Chondrocyte (in vitro differentiated cells): ENCODE measurements around the gene PSMB5. TPM values are rescaled to one million over a fixed set of nuclear protein-coding genes. Genes with fewer than 3 reads are reported as not detected.

ENCODE experiments used
- DNase-seq: peaks from one replicate; pipeline ENCODE4 v3.0.0; 2021; ENCODE audit warnings: mixed read lengths, low spot score
- H3K27ac Mint-ChIP-seq: one replicate; pipeline ENCODE4 v1.8.0; 2021; ENCODE audit warnings: mild to moderate bottlenecking, moderate library complexity, mixed read lengths; ENCODE audit not compliant: unreplicated experiment
- H3K27me3 Mint-ChIP-seq: 2 replicates; pipeline ENCODE4 v1.8.0; 2021; ENCODE audit warnings: low read depth, mixed read lengths
- H3K36me3 Mint-ChIP-seq: 2 replicates; pipeline ENCODE4 v1.8.0; 2021; ENCODE audit warnings: low read depth, mixed read lengths
- H3K4me1 Mint-ChIP-seq: 2 replicates; pipeline ENCODE4 v1.8.0; 2021; ENCODE audit warnings: low read depth, mild to moderate bottlenecking, mixed read lengths
- H3K4me3 Mint-ChIP-seq: one replicate; pipeline ENCODE4 v1.8.0; 2021; ENCODE audit warnings: mild to moderate bottlenecking, moderate library complexity, mixed read lengths; ENCODE audit not compliant: unreplicated experiment
- H3K9me3 Mint-ChIP-seq: 2 replicates; pipeline ENCODE4 v1.8.0; 2021; ENCODE audit warnings: low read depth, mixed read lengths
- CTCF ChIP-seq: fragments of 200-600 bp; sonication (generic); IDR thresholded peaks from 2 replicates; pipeline ENCODE4 v1.5.0; 2021; ENCODE audit warnings: antibody characterized with exemption, mild to moderate bottlenecking, moderate library complexity
- total RNA-seq: library from RNA; stranded (reverse); gene quantifications from 3 replicates; pipeline ENCODE4 v1.2.1, GENCODE V29; 2021

Gene PSMB5
- total RNA-seq, 1 donor from 2014 or later: 172 TPM

DNA sequence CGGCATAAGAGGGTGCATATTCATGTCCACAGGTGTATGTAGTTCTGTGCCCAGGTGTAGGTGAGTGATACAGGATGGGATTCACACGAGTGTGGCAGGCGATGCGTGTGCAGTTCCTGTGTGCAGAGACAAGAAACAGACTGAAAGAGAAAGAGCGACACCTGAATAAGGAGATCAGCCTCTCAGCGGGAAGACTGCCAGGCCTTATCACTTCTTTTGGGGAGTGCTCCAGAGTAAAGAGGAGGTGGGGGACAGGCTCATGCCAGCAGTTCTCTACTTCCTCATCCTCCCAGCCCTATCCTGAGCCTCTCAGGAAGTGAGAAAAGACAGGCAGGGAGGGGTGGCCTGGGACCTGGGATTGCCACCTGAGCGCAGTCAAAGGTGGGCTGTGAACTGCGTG is 10.1 kb upstream of the PSMB5 start:
- H3K9me3 Mint-ChIP-seq: no peaks in the 10 kb centered on the region
- H3K4me1 Mint-ChIP-seq: peaks cover 7% of the 10 kb centered on the region
- no peak overlapping the region for H3K27ac Mint-ChIP-seq
- no peak for DNase-seq
- no peak overlapping the region for H3K4me3 Mint-ChIP-seq
- H3K36me3 Mint-ChIP-seq: peaks cover 2% of the 10 kb centered on the region
- H3K27me3 Mint-ChIP-seq: no peaks in the 10 kb centered on the region
- no peak for TF ChIP-seq CTCF

- no peaks in the 10 kb centered on the region for H3K9me3 Mint-ChIP-seq
- no peak overlapping the region for H3K27ac Mint-ChIP-seq
- no peak overlapping the region for H3K4me3 Mint-ChIP-seq
- no peak for TF ChIP-seq CTCF
- no peaks in the 10 kb centered on the region for H3K27me3 Mint-ChIP-seq
- peaks cover 2% of the 10 kb centered on the region for H3K36me3 Mint-ChIP-seq
- H3K4me1 Mint-ChIP-seq: peaks cover 7% of the 10 kb centered on the region
- DNase-seq: no peak
Observed at GRCh38 chr14:23043754-23044153, 9.1 kb upstream of the PSMB5 start.

DNA sequence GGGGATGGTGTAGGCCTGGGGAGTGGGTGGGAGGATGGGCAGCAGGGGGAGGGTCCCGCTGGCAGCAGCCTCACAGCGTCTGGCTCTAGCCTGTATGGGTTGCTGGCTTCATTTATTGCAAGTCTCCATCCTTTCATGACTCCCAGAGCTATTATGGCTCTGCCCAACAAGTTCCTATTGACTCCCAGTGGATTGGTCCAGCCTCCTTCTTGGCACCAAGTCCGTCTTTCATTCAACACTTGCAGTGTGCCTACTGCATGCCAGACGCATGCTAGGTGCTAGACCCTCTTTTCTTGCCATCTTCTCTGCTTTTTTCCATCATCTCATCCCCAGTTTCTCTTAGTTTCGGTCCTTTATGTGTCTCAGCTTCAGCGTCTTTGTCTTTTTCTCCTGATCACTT is 8.4 kb upstream of the PSMB5 start:
- Mint-ChIP-seq H3K4me1 (peaks cover 7% of the 10 kb centered on the region), H3K4me3 (no peak overlapping the region), H3K27me3 (no peaks in the 10 kb centered on the region), H3K36me3 (peaks cover 2% of the 10 kb centered on the region), H3K27ac (no peak overlapping the region), H3K9me3 (no peaks in the 10 kb centered on the region)
- DNase-seq: no peak
- no peak for TF ChIP-seq CTCF

DNA sequence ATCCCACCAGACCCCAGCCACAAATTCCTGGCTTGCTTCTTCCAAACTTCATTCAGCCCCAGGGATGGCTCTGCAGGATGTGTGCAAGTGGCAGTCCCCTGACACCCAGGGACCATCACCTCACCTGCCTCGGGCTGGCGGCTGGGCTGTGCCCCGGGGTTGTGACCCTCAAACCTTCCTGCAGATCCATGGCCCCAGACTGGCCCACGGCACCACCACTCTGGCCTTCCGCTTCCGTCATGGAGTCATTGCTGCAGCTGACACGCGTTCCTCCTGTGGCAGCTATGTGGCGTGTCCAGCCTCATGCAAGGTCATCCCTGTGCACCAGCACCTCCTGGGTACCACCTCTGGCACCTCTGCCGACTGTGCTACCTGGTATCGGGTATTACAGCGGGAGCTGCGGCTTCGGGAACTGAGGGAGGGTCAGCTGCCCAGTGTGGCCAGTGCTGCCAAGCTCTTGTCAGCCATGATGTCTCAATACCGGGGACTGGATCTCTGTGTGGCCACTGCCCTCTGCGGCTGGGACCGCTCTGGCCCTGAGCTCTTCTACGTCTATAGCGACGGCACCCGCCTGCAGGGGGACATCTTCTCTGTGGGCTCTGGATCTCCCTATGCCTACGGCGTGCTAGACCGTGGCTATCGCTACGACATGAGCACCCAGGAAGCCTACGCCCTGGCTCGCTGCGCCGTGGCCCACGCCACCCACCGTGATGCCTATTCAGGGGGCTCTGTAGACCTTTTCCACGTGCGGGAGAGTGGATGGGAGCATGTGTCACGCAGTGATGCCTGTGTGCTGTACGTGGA is 7.7 kb upstream of the PSMB5 start, which contains the start of gene PSMB11:
TSS of gene PSMB11 (plus strand) at position 51 of the 804 bp plus-strand sequence. CDS start at position 65, 14 bp downstream.
- TF ChIP-seq CTCF: no peak
- H3K9me3 Mint-ChIP-seq: no peaks in the 10 kb centered on the region

DNA sequence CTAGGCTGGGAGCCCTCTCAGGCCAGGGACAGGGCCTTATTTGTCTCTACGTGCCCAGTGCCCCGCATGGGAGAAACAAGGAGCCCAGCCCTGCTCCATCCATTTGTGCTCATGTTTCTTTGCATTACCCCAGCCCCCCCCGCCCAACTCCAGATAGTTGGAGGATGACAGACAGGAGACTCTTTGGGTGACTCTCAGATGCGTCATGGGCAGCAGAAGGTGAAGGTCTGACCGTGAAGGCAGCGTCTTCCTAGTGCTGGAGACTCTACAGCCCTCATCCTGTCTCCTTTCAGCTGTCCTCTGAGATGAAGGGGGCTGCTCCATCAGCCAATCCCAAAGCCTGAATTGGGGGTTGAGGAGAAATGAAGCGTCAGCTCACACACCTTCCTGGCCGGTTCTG is 7.0 kb upstream of the PSMB5 start:
- Mint-ChIP-seq H3K27me3 (no peaks in the 10 kb centered on the region), H3K9me3 (no peaks in the 10 kb centered on the region), H3K36me3 (no peaks in the 10 kb centered on the region), H3K4me3 (no peak overlapping the region), H3K4me1 (no peaks in the 10 kb centered on the region), H3K27ac (no peak overlapping the region)
- no peak for DNase-seq
- no peak for TF ChIP-seq CTCF

More for the DNA sequence above, 7.7 kb upstream of the PSMB5 start, which contains the start of gene PSMB11:
- Mint-ChIP-seq H3K4me3 (no peak within 1 kb of the TSS), H3K4me1 (peaks cover 5% of the 10 kb centered on the region), H3K27me3 (no peaks in the 10 kb centered on the region), H3K36me3 (no peaks in the 10 kb centered on the region), H3K27ac (no peak within 1 kb of the TSS)
- no peak for DNase-seq
